Measurements from ENCODE around the gene EFNB2.
A peak's percentile ranks its signal among the peaks of the same experiment; 100 is the strongest.

The EFNB2 gene, protein sequence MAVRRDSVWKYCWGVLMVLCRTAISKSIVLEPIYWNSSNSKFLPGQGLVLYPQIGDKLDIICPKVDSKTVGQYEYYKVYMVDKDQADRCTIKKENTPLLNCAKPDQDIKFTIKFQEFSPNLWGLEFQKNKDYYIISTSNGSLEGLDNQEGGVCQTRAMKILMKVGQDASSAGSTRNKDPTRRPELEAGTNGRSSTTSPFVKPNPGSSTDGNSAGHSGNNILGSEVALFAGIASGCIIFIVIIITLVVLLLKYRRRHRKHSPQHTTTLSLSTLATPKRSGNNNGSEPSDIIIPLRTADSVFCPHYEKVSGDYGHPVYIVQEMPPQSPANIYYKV

DNA sequence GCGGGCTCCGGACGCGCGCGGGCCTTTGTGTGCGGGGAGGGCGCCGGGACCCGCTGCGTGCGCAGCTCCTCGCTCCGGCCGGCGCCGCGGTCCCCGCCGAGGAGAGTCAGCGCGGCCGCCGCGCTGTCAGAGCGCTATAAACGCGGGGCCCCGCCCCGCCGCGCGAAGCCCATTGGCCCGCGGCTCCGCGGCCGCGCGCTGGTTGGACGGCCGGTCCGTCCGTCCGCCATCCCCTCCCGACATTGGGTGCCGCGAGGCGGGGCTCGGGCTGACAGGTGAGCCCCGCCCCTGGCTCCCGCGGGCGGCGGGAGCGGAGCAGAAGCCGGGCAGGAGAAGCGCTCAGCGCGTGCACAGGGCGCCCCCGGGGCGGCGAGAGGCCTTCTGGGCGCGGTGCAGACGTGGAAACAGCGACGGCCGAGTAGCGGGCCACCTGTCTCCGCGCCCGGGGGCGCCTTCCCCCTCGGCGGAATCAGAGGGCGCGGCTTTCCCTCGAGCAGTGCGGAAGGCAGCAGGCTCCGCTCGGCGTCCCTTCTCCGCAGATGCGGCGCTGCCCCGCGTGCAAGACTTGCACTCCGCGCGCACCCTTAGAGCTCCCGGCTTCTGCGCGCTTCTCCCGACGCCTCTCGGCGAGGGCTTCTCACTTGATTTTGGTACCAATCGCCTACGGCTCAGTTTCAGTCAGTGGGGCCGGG is at the start of gene EFNB2:
Gene EFNB2 (minus strand): TSS at position 111 of the 692 bp plus-strand sequence. CDS start 698 bp downstream, outside the sequence.
- DNase-seq (ENCODE audit: low read depth in 2 of 2) = peak; percentile 78 to 81

DNA sequence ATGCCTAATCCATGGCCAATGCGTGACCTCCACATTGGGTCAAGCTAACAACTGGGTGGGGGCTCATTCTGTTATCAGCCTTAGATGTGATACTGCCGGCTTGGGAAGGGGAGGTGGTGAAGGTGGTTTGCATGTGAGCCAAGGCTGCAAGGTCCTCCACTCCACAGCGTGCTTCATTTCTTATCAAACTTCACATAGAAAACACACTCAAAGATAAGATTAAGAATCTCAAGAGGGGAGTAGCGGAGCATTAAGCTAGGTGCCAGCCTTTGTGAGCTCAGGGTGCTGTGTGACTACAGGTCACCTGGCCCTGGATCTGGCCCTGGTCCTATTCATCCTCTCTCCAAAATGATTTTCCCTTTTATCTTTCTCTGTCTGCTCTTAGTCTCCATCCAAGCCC is 45.8 kb upstream of the EFNB2 start:
- no peak for DNase-seq (ENCODE audit: low read depth in 2 of 2)

DNA sequence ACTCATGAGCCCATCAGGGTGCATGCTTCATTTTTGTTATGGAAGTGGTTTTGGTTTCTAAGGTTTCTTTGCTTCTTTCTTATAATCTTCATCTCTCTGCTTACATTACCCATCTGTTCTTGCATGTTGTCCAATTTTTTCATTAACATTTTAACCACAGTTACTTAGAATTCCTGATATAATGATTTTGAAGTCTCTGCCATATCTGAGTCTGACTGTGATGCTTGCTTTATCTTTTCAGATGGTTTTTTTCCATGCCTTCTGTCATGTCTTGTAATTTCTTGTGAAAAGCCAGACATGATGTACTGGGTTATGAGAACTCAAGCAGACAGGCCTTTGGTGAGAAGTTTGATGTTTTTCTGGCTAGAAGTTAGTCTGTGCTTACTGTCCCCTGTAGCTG is 40.4 kb upstream of the EFNB2 start:
- DNase-seq (ENCODE audit: low read depth in 2 of 2) = no peak

DNA sequence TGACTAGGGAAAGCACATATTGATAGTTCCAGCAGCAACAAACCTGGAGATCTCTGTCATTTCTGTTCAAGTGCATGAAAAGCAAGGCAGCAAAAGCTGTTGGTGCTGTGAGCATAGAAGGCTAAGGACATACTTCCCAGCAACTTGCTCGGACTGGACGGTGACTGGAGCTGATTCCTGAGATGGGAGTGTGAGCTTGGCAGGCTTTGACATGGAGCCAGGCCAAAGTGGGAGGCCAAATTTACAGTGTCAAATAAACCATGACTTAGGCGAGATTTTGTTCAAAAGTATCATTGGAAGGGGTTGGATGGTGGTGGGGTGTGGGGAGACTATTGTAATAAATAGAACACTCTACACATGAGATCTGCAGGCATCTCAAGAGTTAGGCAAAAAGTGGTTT is 38.4 kb upstream of the EFNB2 start:
- DNase-seq (ENCODE audit: low read depth in 2 of 2) = no peak

DNA sequence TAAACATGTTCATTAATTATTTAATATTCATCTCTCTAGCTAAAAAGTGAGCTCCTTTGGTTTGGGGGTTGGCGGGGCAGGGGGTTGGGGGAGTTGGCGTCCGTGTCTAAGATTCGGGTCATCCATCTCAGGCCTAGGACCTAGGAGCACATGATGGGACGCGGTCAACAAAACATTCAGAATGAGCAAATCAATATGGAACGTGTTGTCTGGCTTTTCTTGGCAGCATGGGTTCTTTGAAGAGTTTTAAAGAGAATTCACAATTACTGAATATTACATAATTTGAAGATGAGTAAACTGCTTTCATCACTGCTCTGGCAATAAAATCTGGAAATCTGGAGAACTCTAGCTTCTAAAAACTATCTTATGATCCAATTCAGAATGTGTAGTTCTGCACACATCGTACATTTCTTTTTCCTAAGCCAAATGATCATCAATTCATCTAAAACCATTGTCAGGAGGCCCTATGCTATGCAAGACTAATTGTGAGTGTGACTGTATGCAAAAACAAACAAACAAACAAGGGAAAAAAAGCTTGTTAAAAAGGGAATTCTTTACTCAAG is 37.9 kb upstream of the EFNB2 start:
- no peak for DNase-seq (ENCODE audit: low read depth in 2 of 2)

DNA sequence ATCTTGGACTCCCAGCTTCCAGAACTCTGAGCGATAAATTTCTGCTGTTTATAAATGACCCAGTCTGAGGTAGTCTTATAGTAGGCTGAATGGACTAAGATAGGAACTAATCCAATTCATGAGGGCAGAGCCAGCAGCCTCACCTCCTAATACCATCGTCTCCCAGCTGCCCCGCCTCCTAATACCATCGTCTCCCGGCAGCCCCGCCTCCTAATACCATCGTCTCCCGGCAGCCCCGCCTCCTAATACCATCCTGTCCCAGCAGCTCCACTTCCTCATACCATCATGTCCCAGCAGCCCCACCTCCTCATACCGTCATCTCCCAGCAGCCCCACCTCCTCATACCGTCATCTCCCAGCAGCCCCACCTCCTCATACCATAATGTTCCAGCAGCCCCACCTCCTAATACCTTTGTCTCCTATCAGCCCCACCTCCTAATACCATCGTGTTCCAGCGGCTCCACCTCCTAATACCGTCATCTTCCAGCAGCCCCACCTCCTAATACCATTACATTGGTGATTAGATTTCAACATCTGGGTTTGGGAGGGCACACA is 34.9 kb upstream of the EFNB2 start:
- peak; percentile 32 to 42 for DNase-seq (ENCODE audit: low read depth in 2 of 2)

DNA sequence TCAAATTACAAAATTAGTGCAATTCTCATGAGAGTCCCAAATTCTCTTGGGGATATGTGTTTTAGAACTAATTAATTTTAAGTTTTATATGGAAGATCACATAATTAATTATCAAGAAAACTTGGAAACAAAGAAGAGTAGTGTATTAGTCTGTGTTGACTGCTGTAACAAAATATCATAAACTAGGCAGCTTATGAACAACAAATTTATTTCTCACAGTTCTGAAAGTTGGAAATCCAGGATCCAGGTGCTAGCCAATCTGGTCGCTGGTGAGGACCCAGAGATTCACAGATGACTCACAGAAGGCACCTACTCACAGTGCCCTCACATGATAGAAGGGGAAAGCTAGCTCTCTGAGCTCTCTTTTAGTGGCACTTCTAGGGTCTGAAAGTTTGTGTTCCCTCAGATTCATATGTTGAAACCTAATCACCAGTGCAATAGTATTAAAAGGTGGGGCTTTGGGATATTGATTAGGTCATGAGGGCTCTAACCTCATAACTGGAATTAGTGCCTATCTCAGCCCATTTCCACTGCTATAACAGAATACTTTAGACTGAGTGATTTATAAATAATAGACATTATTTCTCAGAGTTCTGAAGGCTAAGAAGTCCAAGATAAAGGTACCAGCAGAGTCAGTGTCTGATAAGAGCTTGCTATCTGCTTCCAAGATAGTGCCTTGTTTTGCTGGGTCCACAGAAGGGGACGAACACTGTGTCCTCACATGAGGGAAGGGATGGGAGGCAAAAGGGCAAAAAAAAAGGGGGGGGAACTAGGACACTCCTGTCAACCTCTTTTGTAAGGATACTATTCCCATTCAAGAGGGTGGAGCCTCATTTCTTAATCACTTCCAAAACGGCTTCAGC is 34.0 kb upstream of the EFNB2 start:
- no peak for DNase-seq (ENCODE audit: low read depth in 2 of 2)

DNA sequence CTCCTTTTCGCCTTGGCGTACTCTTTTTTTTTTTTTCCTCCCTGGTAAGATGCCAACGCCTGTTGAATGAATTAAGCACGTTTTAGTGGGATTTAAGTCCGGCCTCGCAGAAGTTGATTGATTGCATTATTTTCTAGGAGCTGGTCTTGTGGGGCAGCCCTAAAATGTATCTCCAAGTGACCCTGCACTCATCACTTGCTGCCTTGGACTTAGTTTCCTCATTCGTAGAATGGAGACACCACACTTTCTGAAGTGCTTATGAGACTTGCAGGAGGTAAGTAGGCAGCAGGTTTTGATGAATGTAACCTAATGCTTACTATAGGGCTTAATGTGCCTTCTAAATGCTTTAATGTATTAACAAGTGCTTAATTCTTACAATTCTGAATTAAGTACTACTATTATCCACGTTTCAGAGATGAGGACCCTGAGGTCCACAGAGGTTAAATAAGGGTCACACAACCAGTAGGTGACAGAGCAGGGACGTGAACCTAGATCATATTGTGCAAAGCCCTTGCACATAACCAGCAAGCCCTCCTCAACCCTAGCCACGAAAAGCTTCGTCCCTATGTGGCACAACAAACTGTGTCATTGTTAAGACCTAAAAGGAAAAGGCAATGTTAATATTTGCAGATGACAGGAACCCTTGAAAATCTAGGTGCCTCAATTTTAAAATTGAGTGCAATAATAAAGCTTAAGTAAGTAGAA is 33.0 kb upstream of the EFNB2 start:
- DNase-seq (ENCODE audit: low read depth in 2 of 2) = no peak

DNA sequence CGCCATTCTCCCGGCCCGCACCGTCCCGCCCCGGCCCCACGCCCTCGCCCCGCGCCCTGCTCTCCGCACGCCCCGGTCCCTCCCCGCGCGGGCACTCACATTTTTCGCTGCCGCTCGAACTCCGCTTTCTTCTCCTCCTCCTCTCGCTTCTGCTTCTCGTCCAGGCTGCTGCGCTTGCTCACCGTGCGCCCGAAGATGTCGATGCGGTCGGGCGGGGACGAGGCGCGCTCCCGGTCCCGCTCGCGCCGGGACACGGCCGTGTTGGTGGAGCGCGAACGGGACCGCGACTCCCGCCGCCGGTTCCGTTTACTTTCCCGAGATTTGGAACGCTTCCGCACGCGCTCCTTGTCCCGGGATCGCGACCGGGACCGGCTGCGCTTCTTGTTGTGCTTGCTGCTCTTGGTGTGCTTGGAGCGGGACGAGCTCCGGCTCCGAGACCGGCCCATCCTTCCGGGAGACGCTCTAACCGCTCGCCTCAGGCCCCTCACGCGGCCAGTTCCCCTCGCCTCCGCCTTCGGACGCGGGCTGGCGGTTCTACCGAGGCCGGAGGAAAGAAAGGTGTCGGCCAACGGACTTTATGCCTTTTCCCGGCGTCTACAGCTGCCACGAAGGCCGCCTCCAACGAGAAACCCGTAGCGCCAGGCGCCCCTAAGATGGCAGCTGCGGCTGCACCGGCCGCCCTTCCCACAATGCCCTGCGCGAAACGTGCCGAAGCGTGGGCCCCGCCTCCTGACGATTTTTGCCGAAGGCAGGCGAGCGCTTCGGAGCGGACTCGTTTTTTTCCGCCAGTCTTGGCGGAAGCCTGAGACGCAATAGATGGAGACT is 32.2 kb upstream of the EFNB2 start, which contains the start of gene ARGLU1:
Gene ARGLU1 (minus strand): TSS at position 664 of the 825 bp plus-strand sequence. CDS start 218 bp downstream, at position 446.
- peak; percentile 87 to 89 for DNase-seq (ENCODE audit: low read depth in 2 of 2)

DNA sequence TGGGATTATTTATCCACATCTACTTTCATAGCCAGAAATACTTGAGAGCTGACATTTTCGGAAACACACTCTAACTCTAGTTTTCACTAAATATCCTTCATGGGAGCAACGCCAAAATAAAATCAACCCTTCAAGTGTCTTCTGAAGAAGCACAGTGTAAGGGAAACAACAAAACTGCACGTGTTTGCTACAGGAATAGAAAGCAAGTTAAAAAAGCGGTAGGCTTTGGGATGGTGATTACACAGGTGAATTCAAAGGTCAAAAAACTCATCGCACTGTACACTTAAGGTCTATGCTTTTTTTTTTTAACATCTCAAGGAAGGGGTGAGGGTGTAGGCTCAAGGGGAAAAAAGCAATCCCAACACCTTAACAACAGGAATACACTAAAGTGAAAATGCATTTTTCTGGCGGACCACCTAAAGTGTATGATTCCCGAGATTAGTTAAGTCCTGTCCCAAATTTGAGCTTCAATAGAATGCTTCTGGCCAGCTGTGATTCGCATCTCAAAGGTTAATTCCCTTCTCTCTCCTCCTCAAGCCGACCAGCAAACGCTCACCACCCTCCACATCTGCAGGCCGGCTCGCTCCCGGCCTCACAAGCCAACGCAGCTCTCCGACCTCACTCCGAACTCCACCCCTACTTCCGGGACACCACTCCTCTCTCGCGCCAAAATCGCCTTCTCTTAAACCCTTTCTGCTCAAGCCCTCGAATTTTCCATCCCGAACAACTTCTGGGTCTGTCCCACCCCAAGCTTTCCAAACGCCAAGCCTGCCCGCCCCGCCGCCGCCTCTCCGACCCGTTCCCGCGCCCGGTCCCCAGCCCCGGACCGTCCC is 31.4 kb upstream of the EFNB2 start:
- DNase-seq (ENCODE audit: low read depth in 2 of 2) = peak; percentile 23 to 43

DNA sequence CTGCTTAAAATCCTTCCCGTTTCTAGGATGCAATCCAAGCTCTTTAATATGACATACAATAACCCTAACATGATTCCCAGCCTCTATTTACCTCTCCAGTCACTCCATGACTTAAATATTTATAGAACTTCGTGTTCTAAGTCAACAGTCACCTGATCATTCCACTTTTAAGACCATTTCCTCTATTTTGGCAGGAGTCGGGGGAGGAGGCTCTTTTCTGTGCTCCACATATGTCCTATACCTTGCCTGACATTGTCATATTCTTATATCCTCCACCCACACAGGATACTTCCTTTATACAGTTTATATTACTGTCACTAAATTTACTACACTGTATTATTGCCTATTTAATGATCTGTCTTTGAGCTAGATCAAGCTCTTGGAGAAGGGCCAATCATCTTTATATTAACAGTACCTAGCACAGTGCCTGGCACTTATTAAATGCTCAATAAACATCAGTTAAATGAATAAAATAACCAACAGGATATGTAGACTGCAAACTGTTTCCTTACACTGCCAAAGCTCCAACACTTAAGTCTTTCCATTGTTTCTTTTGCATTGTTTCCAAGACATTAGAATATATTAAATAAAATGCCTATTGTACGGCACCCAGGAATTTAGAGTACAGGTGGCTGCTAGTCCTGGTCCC is 29.8 kb upstream of the EFNB2 start:
- DNase-seq (ENCODE audit: low read depth in 2 of 2) = no peak

DNA sequence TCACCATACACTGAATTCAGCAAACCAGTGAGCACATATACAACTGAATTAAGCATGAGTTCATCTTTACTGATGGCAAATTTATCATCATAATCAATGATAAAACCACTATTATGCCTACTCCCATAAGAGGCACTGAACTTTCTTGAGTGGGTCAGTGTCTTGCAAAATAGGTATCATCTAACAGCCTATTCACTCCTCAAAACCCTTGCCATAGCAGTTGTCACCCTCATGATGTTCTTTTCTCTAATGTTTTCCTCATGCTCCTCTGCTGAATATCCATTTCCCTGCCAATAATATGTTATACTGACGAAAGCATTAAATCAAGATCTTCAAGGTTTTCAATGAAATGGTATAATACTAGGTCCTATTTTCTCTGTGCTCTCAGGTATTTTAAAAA is 26.8 kb upstream of the EFNB2 start:
- DNase-seq (ENCODE audit: low read depth in 2 of 2) = no peak

DNA sequence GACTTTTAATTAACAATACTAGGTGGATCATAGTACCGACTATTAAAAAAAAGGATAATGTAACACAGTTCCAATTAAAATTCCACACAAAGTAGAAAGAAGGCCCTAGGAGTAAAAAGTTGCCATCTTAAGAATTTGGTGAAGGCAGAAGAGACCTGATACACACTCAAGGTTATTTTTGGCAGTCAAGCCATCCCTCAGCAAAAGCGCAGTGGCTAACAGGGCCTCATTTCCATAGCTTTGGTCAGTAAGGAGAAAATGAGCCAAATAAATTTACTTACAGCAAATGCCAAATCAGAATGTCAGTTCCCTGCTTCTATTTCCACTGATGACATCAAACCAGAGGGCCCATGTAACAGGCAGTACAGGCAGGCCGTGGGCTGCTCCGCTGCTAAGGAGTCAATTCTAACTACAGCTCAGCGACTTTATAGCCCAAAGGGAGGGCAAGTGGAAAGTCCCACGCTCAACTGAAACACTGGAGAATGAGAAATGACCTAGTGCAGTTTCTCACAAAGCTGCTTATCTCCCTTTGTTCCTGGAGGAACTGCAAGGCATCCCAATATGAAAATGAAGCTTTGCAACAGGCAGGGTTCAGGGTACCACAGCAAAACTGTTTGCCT is 26.2 kb upstream of the EFNB2 start:
- peak; percentile 26 to 53 for DNase-seq (ENCODE audit: low read depth in 2 of 2)

DNA sequence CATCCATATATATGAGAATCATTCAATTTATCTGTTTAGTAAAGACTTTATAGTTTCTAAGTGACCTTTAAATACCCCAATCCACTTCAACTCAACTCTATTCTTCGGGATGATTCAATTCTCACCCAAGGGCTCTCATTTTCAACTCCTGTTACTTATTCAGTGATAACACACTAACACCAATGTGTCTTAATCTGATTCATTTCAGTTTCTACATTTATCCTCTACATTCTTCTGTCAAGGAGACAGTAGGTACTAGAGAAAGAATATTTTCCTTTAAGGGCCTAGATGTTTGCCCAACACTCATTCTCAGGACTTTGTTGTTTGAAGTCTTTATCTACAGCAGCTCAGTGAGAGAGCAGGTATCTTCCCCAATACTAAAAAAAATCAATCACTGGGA is 25.4 kb upstream of the EFNB2 start:
- DNase-seq (ENCODE audit: low read depth in 2 of 2) = no peak

DNA sequence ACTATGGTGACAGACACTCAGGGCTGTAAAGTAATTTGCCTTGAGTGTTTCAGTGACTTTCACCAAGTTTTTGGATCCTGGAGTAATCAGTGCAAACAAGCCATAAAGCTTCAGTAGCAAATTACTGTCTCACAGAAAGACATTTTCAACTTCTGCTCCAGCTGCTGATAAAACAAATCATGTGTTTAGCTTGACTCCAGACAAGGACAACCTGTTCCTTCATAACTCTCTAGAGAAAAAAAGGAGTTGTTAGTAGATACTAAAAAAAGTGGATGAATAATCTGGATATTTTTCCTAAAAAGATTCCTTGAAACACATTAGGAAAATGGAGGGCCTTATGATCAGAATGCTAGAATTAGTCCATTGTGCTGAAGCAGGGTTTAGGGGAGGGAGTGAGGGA is 23.1 kb upstream of the EFNB2 start:
- DNase-seq (ENCODE audit: low read depth in 2 of 2) = no peak

DNA sequence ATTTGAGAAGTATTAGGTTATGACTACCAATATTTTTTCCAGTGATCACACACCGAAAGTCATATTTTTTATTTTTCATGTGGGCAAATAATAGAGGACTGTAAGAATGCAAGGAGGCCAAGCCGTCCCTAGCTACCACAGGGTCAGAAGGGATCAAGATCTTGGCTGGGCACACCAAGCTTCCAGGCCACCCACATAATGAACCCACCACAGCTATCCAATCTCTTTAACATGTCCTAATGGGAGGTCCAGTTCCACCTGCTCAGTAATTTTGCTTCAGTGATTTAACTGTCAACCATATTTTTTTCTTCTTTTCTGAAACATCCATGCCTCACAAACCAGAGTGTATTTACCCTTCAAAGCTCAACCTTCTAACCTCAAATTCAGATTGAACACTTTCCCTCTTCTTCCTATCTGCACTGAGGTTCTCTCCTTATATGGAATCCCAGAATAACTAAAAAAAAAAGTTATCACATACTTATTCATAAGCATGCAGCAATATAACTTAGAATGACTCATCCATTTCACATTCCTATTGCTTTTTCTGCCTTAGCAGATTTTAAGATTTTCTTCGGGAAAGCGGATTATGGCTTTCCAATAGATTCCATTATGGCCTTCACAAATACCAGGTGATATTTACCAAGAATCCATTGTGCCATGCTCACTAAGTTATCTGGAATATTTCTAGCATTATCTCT is 20.3 kb upstream of the EFNB2 start:
- no peak for DNase-seq (ENCODE audit: low read depth in 2 of 2)

DNA sequence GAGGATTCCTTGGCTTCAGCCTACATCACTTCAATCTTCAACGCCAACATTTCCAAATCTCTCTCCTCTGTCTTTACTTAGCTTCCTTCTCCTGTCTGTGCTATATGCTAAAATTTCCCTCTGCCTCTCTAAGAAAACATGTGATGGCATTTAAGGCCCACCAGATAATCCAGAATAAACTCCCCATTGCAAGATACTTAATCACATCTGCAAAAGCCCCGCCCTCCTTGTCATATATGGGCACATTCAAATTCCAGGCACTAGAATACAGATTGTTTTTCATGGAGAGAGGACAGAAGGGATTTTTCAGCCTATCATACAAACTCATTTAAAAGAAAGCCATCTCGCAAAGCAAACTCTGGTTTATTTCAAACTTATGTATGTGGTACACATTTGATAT is 16.3 kb upstream of the EFNB2 start:
- no peak for DNase-seq (ENCODE audit: low read depth in 2 of 2)

DNA sequence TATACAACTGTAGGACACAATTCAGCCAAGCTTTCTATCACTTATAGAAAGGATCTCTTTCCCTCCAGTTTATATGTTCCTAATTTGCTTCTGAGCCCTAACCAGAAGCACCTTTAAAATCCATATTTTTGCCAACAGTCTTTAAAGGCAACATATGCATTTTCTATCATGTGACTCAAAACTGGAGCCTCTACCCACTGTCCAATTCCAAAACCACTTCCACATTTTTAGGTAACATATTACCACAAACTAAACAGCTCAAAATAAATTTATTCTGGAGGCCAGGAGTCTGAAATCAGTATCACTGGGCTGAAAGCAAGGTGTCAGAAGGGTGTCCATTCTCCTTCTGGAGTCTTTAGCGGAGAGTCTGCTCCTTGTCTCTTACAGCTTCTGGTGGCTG is 15.9 kb upstream of the EFNB2 start:
- DNase-seq (ENCODE audit: low read depth in 2 of 2) = no peak
